ENCODE results near the gene SH2D3A. TPM values are rescaled to one million over a fixed set of nuclear protein-coding genes. Genes with fewer than 3 reads are reported as not detected.

Gene SH2D3A
- polyA plus RNA-seq, 1 donor (not counting 4 experiments of a cell fraction or from before 2014, with no cell fraction given), result 24.9 TPM

DNA sequence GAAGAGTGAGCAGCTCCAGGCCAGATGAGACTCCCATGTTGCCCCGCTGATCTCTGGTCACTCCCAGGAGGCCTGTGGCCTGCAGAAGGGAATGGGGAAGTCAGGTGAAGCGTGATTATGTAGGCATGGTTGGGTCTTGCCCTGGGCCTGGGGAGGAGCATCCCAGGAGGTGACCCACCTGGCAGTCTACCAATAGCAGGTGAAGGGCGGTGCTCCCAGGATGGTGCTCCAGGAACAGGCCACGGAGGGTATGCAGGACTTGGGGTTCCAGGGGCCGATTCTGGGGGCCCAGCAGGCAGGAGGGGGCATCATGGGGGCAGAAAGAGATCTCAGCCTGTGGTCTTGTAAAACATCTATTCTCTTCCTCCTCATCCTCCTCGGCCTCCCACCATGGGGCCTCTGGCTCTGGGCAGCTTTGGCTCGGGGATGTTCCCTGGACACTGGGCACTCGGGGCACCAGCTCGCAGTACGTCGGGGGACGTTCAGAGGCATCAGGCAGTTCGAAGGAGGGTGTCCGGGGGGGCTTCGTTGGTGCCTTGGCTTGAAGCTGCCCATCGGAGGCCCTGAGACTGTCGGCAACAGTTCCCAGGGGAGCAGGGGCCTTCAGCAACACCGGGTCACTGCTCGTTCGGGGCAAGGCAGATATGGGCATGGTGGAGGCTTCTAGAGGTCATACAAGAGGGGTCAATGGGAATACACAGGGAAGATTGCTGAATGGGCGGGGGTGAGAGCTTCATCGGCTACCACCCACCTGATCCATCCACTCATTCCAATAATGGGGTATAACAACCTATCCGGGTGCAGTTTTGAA lies 12.4 kb downstream of the SH2D3A start:
- no peak overlapping the region for H3K9ac ChIP-seq (ENCODE audit: control insufficient read depth, extremely low read depth, insufficient read depth, low read length)
- H3K4me1 ChIP-seq (ENCODE audit: control insufficient read depth, extremely low read depth, insufficient read depth, low read length), result no peaks in the 10 kb centered on the region
- H3K4me2 ChIP-seq (ENCODE audit: control insufficient read depth, extremely low read depth, insufficient read depth, low read depth, low read length), result no peak overlapping the region
- no peak overlapping the region for H3K27ac ChIP-seq (ENCODE audit: control insufficient read depth, insufficient read depth, low read length)
- dilution Hi-C loops (cut with MboI; ENCODE audit: extremely low pct_ligation_motif_present, low sequenced_read_pairs), result no loop called here
- peaks cover 5% of the 10 kb centered on the region for H3K79me2 ChIP-seq (ENCODE audit: control insufficient read depth, insufficient read depth, low read length)
- H2AFZ ChIP-seq (ENCODE audit: control insufficient read depth, low read length), result no peak overlapping the region
- H3K4me3 ChIP-seq (ENCODE audit: control insufficient read depth in 2 of 3, extremely low read depth in 1 of 3, insufficient read depth in 2 of 3, low read depth in 1 of 3, low read length in 3 of 3), result no peak overlapping the region
- H3K36me3 ChIP-seq (ENCODE audit: control insufficient read depth in 2 of 2, extremely low read depth in 1 of 2, insufficient read depth in 2 of 2, low read length in 2 of 2), result peaks cover 38 to 44% of the 10 kb centered on the region in 2 experiments
- H3K27me3 ChIP-seq (ENCODE audit: control insufficient read depth, extremely low read depth, insufficient read depth, low read length), result no peaks in the 10 kb centered on the region
- DNase-seq (ENCODE audit: low read depth, low spot score) (no peak), FAIRE-seq (no peak)
- no peaks in the 10 kb centered on the region for H3K9me3 ChIP-seq (ENCODE audit: control insufficient read depth, low read depth, low read length)
- H3K9me1 ChIP-seq (ENCODE audit: control insufficient read depth, extremely low read depth, insufficient read depth, low read length), result no peaks in the 10 kb centered on the region
- peaks cover 17% of the 10 kb centered on the region for H4K20me1 ChIP-seq (ENCODE audit: control insufficient read depth, extremely low read depth, insufficient read depth, low read length)
- TF ChIP-seq EZH2 (IDR thresholded peaks at IDR 0.05; ENCODE audit: low read length), result no peak
- TF ChIP-seq CTCF (optimal IDR thresholded peaks at IDR 0.05 in 1 of 3, IDR thresholded peaks at IDR 0.05 in 1 of 3, conservative IDR thresholded peaks at IDR 0.05 in 1 of 3; ENCODE audit: extremely low read depth in 1 of 3, insufficient read depth in 2 of 3, low read length in 3 of 3), result no peak

DNA sequence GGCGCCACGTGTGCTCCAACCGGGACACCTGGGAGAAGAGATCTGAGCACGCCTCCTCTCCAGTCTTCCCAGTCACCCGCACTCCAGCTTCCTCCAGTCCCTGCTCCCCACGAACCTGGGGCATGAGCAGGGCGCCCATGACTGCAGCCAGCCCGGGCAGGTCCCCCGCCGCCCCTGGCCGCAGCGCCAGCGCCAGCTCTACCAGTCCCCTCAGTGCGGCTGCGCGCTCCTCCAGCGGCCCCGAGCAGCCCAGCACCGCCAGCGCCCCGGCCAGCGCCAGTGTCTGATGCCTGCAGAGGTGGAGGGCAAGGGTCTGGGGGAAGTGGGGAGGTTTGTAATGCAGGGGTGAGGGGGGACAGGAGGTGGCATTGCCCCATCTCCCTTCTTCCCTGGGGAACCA lies 13.1 kb downstream of the SH2D3A start:
- peaks cover 17% of the 10 kb centered on the region for H4K20me1 ChIP-seq (ENCODE audit: control insufficient read depth, extremely low read depth, insufficient read depth, low read length)
- no peaks in the 10 kb centered on the region for H3K4me1 ChIP-seq (ENCODE audit: control insufficient read depth, extremely low read depth, insufficient read depth, low read length)
- peaks cover 37 to 41% of the 10 kb centered on the region in 2 experiments for H3K36me3 ChIP-seq (ENCODE audit: control insufficient read depth in 2 of 2, extremely low read depth in 1 of 2, insufficient read depth in 2 of 2, low read length in 2 of 2)
- dilution Hi-C loops (cut with MboI; ENCODE audit: extremely low pct_ligation_motif_present, low sequenced_read_pairs), result no loop called here
- no peak overlapping the region for H2AFZ ChIP-seq (ENCODE audit: control insufficient read depth, low read length)
- H3K27me3 ChIP-seq (ENCODE audit: control insufficient read depth, extremely low read depth, insufficient read depth, low read length), result no peaks in the 10 kb centered on the region
- H3K4me2 ChIP-seq (ENCODE audit: control insufficient read depth, extremely low read depth, insufficient read depth, low read depth, low read length), result no peak overlapping the region
- H3K9ac ChIP-seq (ENCODE audit: control insufficient read depth, extremely low read depth, insufficient read depth, low read length), result no peak overlapping the region
- no peak for FAIRE-seq
- no peak for TF ChIP-seq EZH2 (IDR thresholded peaks at IDR 0.05; ENCODE audit: low read length)
- no peak for TF ChIP-seq CTCF (optimal IDR thresholded peaks at IDR 0.05 in 1 of 3, IDR thresholded peaks at IDR 0.05 in 1 of 3, conservative IDR thresholded peaks at IDR 0.05 in 1 of 3; ENCODE audit: extremely low read depth in 1 of 3, insufficient read depth in 2 of 3, low read length in 3 of 3)
- peaks cover 2% of the 10 kb centered on the region for H3K79me2 ChIP-seq (ENCODE audit: control insufficient read depth, insufficient read depth, low read length)
- DNase-seq (ENCODE audit: low read depth, low spot score), result no peak
- H3K9me1 ChIP-seq (ENCODE audit: control insufficient read depth, extremely low read depth, insufficient read depth, low read length), result no peaks in the 10 kb centered on the region
- no peak overlapping the region for H3K4me3 ChIP-seq (ENCODE audit: control insufficient read depth in 2 of 3, extremely low read depth in 1 of 3, insufficient read depth in 2 of 3, low read depth in 1 of 3, low read length in 3 of 3)
- H3K27ac ChIP-seq (ENCODE audit: control insufficient read depth, insufficient read depth, low read length), result no peak overlapping the region
- no peaks in the 10 kb centered on the region for H3K9me3 ChIP-seq (ENCODE audit: control insufficient read depth, low read depth, low read length)
